C4-2B (cell line): Measurements from ENCODE around the gene MUC6.

Experiments
- H3K27ac ChIP-seq: fragments of 450-650 bp; 2 replicates; pipeline ENCODE4 v1.5.1; 2017
- CTCF ChIP-seq: fragments of 450-650 bp; conservative IDR thresholded peaks from 2 replicates; pipeline ENCODE4 v1.5.1; 2017; ENCODE audit warnings: mild to moderate bottlenecking
- ZFX ChIP-seq: fragments of 450-650 bp; IDR thresholded peaks from 2 replicates; pipeline ENCODE4 v1.6.1; 2017

MUC6 gene

GRCh38 chr11:1009991-1010390, 26.5 kb downstream of the MUC6 start:
- TF ChIP-seq CTCF, result no peak
- TF ChIP-seq ZFX, result no peak
- H3K27ac ChIP-seq, result no peak overlapping the region

DNA sequence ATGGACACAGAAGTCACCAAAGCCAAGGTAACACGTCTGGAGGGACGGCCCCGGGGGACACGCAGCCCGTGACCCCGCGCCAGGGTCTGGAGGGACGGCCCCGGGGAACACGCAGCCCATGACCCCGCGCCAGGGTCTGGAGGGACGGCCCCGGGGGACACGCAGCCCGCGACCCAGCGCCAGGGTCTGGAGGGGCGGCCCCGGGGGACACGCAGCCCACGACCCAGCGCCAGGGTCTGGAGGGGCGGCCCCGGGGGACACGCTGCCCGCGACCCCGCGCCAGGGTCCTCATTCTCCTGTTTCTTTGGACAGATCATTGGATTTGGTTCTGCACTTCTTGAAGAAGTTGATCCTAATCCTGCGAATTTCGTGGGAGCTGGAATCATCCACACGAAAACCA, 27.1 kb downstream of the MUC6 start:
- TF ChIP-seq ZFX (no peak), CTCF (no peak)
- H3K27ac ChIP-seq, result no peak overlapping the region

GRCh38 chr11:1008803-1009145, 27.7 kb downstream of the MUC6 start:
- no peak overlapping the region for H3K27ac ChIP-seq
- TF ChIP-seq ZFX, result no peak
- TF ChIP-seq CTCF, result no peak

DNA sequence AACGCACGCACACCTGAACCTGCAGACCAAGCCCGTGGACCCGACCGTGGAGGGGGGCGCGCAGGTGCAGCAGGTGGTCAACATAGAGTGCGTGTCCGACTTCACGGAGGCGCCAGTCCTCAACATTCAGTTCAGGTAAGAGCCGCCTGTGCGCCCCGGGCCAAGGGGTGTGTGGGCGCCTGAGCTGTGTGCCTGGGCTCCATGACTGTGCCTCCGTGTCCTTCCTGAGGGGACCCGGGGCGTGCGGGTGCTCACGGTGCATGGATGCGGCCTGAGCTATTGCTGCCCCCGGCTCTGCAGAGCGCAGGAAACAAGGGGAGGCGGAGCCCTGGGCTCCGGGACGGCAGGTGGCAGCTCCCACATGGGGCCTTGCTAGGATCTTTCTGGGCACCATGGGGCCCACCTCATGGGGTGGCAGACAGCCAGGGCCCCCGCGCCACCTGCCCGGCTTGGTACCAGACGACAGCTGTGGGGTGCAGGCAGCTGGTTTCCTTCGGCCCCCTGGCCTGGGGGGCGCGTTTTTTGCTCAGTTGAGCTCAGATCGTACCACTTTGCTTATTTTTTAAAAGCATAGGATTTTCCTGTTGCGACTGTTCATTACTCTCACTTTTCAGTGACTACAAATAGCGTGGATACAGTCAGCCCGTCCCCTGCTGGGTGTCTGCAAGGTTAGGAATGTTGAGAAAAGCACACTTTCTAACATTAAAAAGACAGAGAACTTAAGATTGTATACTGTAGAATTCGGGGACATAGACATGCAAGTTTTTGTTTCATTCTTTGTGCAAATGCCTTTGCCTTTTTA, 28.3 kb downstream of the MUC6 start:
- TF ChIP-seq CTCF, result no peak
- no peak for TF ChIP-seq ZFX
- H3K27ac ChIP-seq, result no peak overlapping the region

GRCh38 chr11:1007279-1007678, 29.2 kb downstream of the MUC6 start:
- no peak overlapping the region for H3K27ac ChIP-seq
- TF ChIP-seq CTCF (no peak), ZFX (no peak)

- no peak overlapping the region for H3K27ac ChIP-seq
- TF ChIP-seq CTCF, result no peak
- TF ChIP-seq ZFX, result no peak
Measured at GRCh38 chr11:1006762-1007161, 29.8 kb downstream of the MUC6 start.

GRCh38 chr11:1005928-1006327, 30.6 kb downstream of the MUC6 start:
- no peak for TF ChIP-seq ZFX
- no peak for TF ChIP-seq CTCF
- no peak overlapping the region for H3K27ac ChIP-seq
